Prostate gland (tissue), 2 donors: Measurements from ENCODE around the gene DDX28. TPM values are rescaled to one million over a fixed set of nuclear protein-coding genes. Genes with fewer than 3 reads are reported as not detected.

Experiments used
- DNase-seq: peaks from one replicate; pipeline ENCODE4 v3.0.0-alpha.2; 2019; ENCODE audit warnings: low spot score
- H3K27ac ChIP-seq, 2 donors: fragments of 200-600 bp; sonication (generic); 2 replicates each; pipeline ENCODE4 v1.5.1; 2017 to 2019
- H3K27me3 ChIP-seq: fragments of 200-600 bp; sonication (generic); replicated peaks from 2 replicates; pipeline ENCODE4 v1.5.1; 2019; ENCODE audit not compliant: insufficient read depth
- H3K36me3 ChIP-seq, 2 donors: fragments of 200-600 bp; sonication (generic); 1 replicate in 1 of 2; 2 replicates in 1 of 2; pipeline versions ENCODE4 v1.5.1 to v1.8.1; 2017 to 2019
- H3K4me1 ChIP-seq: fragments of 200-600 bp; sonication (generic); replicated peaks from 2 replicates; pipeline ENCODE4 v1.5.1; 2019
- H3K4me3 ChIP-seq, 2 donors: fragments of 200-600 bp; sonication (generic); 2 replicates each; pipeline ENCODE4 v1.5.1; 2017 to 2019
- H3K9me3 ChIP-seq: fragments of 200-600 bp; sonication (generic); 2 replicates; pipeline ENCODE4 v1.5.1; 2017
- POLR2A ChIP-seq: fragments of 450-650 bp; IDR thresholded peaks from one replicate; pipeline ENCODE4 v1.6.1; 2016; ENCODE audit warnings: antibody characterized with exemption, mild to moderate bottlenecking
- POLR2AphosphoS5 ChIP-seq: sonication (generic); formaldehyde crosslinking; IDR thresholded peaks from one replicate; pipeline ENCODE4 v1.6.1; 2017; ENCODE audit warnings: antibody characterized with exemption
- WGBS: methylation state at CpG from one replicate; pipeline ENCODE4 v1.1.5; 2018; 5-methylcytosine and 5-hydroxymethylcytosine counted together
- intact Hi-C: fragments of 100-400 bp; cut with DNase I; formaldehyde crosslinking; loops from one replicate; pipeline ENCODE4 v1.14.2; 2022
- total RNA-seq, 2 donors: library from RNA; depleted of rRNA; stranded (reverse); fragments of >200 nt; gene quantifications; one replicate each; pipeline ENCODE4 v1.1.0, GENCODE V29; 2016
- TF ChIP-seq, protein P1 (sequence below), 4 experiments: fragments of 200-600 bp in 2 of 4; fragments of 450-650 bp in 2 of 4; sonication (generic) in 2 of 4; IDR thresholded peaks; 1 replicate in 3 of 4; 2 replicates in 1 of 4; pipeline ENCODE4 v1.5.1; 2016 to 2019; ENCODE audit warnings: antibody characterized with exemption in 4 of 4, mild to moderate bottlenecking in 2 of 4, moderate library complexity in 2 of 4

DDX28 gene
- total RNA-seq, 2 donors from 2014 or later = 7.1 to 16.5 TPM

DNA sequence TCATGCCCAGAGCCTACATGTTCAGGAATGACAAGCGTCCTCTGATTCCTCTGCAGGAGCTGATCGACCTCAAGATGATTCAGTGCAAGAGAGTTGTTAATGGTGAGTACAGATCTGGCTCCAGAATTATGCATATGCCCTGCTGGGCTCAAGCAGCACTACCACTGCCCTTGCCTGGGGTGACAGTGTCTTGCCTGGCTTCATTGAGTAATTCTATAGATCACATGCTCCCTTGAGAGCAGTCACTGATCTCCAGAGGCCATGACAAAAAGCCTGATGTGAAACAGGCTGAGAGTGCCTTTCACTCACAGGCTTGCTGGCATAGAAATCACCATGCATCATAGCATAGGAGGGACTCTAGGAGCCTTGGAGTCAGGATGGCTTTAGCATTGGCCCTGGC, 26.4 kb upstream of the DDX28 start:
- H3K27me3 ChIP-seq = no peaks in the 10 kb centered on the region
- WGBS = 94% methylated on average over 2 of the region's 2 CpGs
- no peaks in the 10 kb centered on the region for H3K9me3 ChIP-seq
- intact Hi-C loops = no loop called here
- H3K36me3 ChIP-seq = no peaks in the 10 kb centered on the region
- TF ChIP-seq, protein P1, sequence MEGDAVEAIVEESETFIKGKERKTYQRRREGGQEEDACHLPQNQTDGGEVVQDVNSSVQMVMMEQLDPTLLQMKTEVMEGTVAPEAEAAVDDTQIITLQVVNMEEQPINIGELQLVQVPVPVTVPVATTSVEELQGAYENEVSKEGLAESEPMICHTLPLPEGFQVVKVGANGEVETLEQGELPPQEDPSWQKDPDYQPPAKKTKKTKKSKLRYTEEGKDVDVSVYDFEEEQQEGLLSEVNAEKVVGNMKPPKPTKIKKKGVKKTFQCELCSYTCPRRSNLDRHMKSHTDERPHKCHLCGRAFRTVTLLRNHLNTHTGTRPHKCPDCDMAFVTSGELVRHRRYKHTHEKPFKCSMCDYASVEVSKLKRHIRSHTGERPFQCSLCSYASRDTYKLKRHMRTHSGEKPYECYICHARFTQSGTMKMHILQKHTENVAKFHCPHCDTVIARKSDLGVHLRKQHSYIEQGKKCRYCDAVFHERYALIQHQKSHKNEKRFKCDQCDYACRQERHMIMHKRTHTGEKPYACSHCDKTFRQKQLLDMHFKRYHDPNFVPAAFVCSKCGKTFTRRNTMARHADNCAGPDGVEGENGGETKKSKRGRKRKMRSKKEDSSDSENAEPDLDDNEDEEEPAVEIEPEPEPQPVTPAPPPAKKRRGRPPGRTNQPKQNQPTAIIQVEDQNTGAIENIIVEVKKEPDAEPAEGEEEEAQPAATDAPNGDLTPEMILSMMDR (IDR thresholded peaks at IDR 0.05) = no peak
- no peak for TF ChIP-seq POLR2A
- no peak for TF ChIP-seq POLR2AphosphoS5
- DNase-seq = no peak
- H3K27ac ChIP-seq = no peak overlapping the region
- H3K4me3 ChIP-seq = no peak overlapping the region
- no peaks in the 10 kb centered on the region for H3K4me1 ChIP-seq

DNA sequence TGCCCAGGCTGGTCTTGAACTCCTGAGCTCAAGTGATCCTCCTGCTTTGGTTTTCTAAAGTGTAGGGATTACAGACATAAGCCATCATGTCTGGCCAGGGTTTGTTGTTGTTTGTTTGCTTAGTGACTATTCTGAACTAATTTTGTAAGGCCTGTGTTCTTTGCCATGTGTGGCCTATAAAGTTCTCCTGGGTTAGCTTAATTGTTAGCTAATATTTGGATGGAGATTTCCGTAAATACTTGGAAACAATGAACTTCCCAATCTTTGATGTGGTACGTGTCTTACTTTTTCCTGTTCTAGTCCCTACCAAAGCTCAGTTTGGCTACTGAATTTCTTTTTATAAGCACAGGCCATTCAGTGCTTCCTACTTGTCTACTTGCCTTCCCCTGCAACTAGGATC, 25.0 kb upstream of the DDX28 start:
- WGBS = 50% methylated on average over 2 of the region's 2 CpGs
- intact Hi-C loops = no loop called here
- no peaks in the 10 kb centered on the region for H3K4me1 ChIP-seq

DNA sequence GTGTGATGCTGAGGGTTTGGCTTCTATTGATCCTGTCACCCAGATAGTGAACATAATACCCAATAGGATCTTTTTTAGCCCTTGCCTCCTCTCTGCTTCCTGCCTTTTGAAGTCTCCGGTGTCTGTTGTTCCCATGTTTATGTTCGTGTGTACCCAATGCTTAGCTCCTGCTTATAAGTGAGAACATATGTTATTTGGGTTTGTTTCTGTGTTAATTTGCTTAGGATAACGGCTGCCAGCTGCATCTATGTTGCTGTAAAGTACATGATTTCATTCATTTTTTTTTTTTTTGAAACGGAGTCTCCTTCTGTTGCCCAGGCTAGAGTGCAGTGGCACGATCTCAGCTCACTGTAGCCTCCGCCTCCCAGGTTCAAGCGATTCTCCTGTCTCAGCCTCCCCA, 23.1 kb upstream of the DDX28 start:
- Histone ChIP-seq H3K36me3 (no peaks in the 10 kb centered on the region), H3K4me3 (no peak overlapping the region), H3K27ac (no peak overlapping the region), H3K27me3 (no peaks in the 10 kb centered on the region), H3K9me3 (no peaks in the 10 kb centered on the region), H3K4me1 (no peaks in the 10 kb centered on the region)
- DNase-seq = no peak
- TF ChIP-seq, protein P1 (IDR thresholded peaks at IDR 0.05) = no peak
- TF ChIP-seq POLR2AphosphoS5 (no peak), POLR2A (no peak)
- intact Hi-C loops = no loop called here
- 91% methylated on average over 7 of the region's 7 CpGs for WGBS

More for the DNA sequence above, 25.0 kb upstream of the DDX28 start:
- Histone ChIP-seq H3K4me3 (no peak overlapping the region), H3K36me3 (no peaks in the 10 kb centered on the region), H3K9me3 (no peaks in the 10 kb centered on the region), H3K27ac (no peak overlapping the region), H3K27me3 (no peaks in the 10 kb centered on the region)
- TF ChIP-seq POLR2A (no peak), POLR2AphosphoS5 (peak; percentile 13)
- no peak for DNase-seq

DNA sequence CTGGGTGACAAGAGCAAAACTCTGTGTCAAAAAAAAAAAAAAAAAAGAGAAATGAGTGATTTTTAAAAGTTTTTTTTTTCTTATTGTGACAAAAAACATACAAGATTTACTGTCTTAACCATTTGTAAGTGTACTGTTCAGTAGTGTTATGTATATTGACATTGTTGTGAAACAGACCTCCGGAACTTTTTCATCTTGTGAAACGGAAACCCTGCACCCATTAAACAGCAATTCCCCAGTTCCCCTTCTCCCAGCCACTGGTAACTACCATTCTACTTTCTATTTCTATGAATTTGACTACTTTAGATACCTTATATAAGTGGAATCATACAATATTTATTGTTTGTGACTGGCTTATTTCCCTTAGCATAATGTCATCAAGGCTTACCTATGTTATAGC, 18.8 kb upstream of the DDX28 start:
- Histone ChIP-seq H3K27me3 (no peaks in the 10 kb centered on the region), H3K4me3 (no peak overlapping the region), H3K27ac (no peak overlapping the region), H3K36me3 (no peaks in the 10 kb centered on the region), H3K9me3 (no peaks in the 10 kb centered on the region), H3K4me1 (no peaks in the 10 kb centered on the region)
- intact Hi-C loops = loop anchor here (5.0 kb wide), 1 partner anchor 159 kb away; the partner anchor contains the start of gene NRN1L
- TF ChIP-seq, protein P1 (IDR thresholded peaks at IDR 0.05) = no peak
- TF ChIP-seq POLR2AphosphoS5 = no peak
- no peak for TF ChIP-seq POLR2A
- DNase-seq = no peak
- 82% methylated on average over 2 of the region's 2 CpGs for WGBS

DNA sequence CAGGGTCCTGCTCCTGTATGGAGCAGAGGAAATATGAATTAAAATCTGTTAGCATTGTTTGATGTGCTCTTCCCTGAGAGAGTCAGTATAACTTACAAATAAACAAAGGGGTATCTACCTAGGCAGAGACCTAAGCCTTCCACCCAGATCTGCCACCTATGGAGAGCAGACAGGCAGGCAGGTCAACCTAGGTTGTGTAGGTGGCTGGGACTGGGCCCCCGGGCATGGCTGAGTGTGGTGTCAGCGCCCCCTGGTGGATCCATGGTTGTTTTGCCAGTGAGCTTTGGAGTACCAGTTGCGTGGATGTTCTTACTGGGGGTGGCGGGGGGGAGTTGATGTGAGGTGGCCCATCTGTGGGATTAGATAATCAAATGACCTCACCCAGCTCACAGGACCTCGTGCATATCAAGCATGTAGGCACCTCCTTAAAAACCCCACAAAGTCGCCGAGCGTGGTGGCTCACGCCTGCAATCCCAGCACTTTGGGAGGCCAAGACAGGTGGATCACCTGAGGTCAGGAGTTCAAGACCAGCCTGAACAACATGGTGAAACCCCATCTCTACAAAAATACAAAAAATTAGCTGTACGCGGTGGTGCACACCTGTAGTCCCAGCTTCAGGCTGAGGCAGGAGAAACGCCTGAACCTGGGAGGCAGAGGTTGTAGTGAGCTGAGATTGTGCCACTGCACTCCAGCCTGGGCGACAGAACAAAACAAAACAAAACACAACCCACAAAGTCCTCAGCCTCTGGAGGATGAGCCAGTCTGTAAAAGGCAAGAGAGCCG, 17.7 kb upstream of the DDX28 start:
- Histone ChIP-seq H3K27me3 (no peaks in the 10 kb centered on the region), H3K36me3 (no peaks in the 10 kb centered on the region), H3K9me3 (no peaks in the 10 kb centered on the region), H3K4me3 (no peak overlapping the region), H3K27ac (no peak overlapping the region), H3K4me1 (no peaks in the 10 kb centered on the region)
- 66% methylated on average over 14 of the region's 14 CpGs for WGBS
- TF ChIP-seq POLR2A = no peak
- TF ChIP-seq POLR2AphosphoS5 = peak; percentile 35
- TF ChIP-seq, protein P1 (IDR thresholded peaks at IDR 0.05) = peak; percentile 77 to 90 (median 83)
- intact Hi-C loops = loop anchor here (5.0 kb wide), 1 partner anchor 158 kb away; the partner anchor contains the start of gene NRN1L
- DNase-seq = peak; percentile 74
